T-helper 1 cell (primary cell): Measurements from ENCODE around the gene SLC8A1.
A peak's percentile ranks its signal among the peaks of the same experiment; 100 is the strongest.

Source experiments
- DNase-seq, 5 donors: peaks; one replicate each; pipeline ENCODE4 v3.0.0-alpha.2; 2012 to 2020
- total RNA-seq, 4 donors: gene quantifications; one replicate each; lab custom pipeline; 2026; lab: John Stamatoyannopoulos, UW

SLC8A1 gene
- 0 to 1.2 (median 0.47) reads per million in 4 donors for total RNA-seq

- peak in 1 of 5 donors; percentile 3 for DNase-seq
Measured at GRCh38 chr2:40451918-40452605, at the start of gene SLC8A1. Gene SLC8A1 (minus strand): TSS chr2:40452090.

- DNase-seq, result no peak
Measured at GRCh38 chr2:40499437-40499836, 47.5 kb upstream of the SLC8A1 start.

GRCh38 chr2:40497251-40497859, 45.5 kb upstream of the SLC8A1 start:
- no peak for DNase-seq

GRCh38 chr2:40489678-40489960, 37.7 kb upstream of the SLC8A1 start:
- no peak for DNase-seq

GRCh38 chr2:40488927-40489677, 37.2 kb upstream of the SLC8A1 start:
- peak in 1 of 5 donors; percentile 2 for DNase-seq

GRCh38 chr2:40488101-40488601, 36.3 kb upstream of the SLC8A1 start:
- DNase-seq, result no peak

- DNase-seq, result no peak
Measured at GRCh38 chr2:40487602-40488001, 35.7 kb upstream of the SLC8A1 start.

GRCh38 chr2:40485854-40486253, 34.0 kb upstream of the SLC8A1 start:
- DNase-seq, result no peak

GRCh38 chr2:40485318-40485717, 33.4 kb upstream of the SLC8A1 start:
- DNase-seq, result no peak

GRCh38 chr2:40483549-40484243, 31.8 kb upstream of the SLC8A1 start:
- no peak for DNase-seq

- no peak for DNase-seq
Measured at GRCh38 chr2:40480596-40480995, 28.7 kb upstream of the SLC8A1 start.

GRCh38 chr2:40480073-40480472, 28.2 kb upstream of the SLC8A1 start:
- no peak for DNase-seq

- DNase-seq, result no peak
Measured at GRCh38 chr2:40477361-40477760, 25.5 kb upstream of the SLC8A1 start.

GRCh38 chr2:40476436-40476835, 24.5 kb upstream of the SLC8A1 start:
- no peak for DNase-seq

GRCh38 chr2:40474306-40474705, 22.4 kb upstream of the SLC8A1 start:
- DNase-seq, result no peak

GRCh38 chr2:40471866-40472265, 20.0 kb upstream of the SLC8A1 start:
- no peak for DNase-seq

- DNase-seq, result no peak
Measured at GRCh38 chr2:40470822-40471813, 19.2 kb upstream of the SLC8A1 start.

GRCh38 chr2:40466935-40467572, 15.2 kb upstream of the SLC8A1 start:
- no peak for DNase-seq

- no peak for DNase-seq
Measured at GRCh38 chr2:40466332-40466906, 14.5 kb upstream of the SLC8A1 start.

GRCh38 chr2:40463112-40463511, 11.2 kb upstream of the SLC8A1 start:
- DNase-seq, result no peak

GRCh38 chr2:40458271-40458794, 6.4 kb upstream of the SLC8A1 start:
- DNase-seq, result no peak
